Stimulated activated CD8-positive, alpha-beta memory T cell treated with anti-CD3 and anti-CD28 coated beads, Interleukin-12 subunit alpha, Interleukin-12 subunit beta, amount 100 ng/mL, for 1 hour (primary cell): ENCODE data around the gene KRTAP10-12.

Experiments used
- DNase-seq: peaks from one replicate; pipeline ENCODE4 v3.0.0-alpha.2; 2020; ENCODE audit warnings: low read depth

Gene KRTAP10-12

DNA sequence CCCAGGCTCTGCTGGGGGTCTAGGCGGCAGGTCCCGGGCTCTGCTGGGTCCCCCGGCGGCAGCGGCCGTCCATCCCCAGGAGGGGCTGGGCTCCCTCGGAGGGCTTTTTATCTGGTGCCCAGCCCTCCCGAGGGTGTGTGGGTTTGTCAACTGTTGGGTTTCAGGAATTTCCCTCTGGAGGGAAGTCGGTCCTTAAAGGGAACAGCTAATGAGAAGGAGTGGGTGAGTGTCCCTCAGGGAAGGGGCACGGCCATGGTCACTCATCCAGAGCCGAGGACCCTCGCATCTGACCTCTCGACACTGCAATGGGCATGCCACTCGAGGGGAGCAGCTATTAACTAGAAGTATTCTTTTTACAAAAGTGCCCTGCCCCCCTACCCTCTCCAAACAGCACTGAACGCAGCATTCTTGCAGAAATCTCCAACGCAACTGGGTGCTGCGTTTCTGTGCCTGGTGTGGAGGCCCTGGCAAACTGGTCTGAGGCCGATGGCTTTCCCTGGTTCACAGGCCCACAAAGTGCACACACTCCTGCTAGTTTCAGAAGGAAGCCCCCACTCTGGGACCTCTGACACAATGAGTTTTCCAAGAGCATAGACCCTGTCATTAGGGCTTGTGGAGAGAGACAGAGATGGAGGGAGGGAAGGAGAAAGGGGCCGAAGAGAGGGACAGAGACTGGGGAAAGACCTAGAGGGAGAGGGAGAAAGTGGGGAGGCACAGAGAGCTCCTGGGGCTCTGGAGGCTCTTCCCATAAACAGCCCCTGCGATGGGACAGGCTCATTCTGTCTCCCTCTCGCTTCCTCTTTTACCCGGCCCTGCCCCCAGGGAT lies 15.4 kb downstream of the KRTAP10-12 start:
- no peak for DNase-seq

DNA sequence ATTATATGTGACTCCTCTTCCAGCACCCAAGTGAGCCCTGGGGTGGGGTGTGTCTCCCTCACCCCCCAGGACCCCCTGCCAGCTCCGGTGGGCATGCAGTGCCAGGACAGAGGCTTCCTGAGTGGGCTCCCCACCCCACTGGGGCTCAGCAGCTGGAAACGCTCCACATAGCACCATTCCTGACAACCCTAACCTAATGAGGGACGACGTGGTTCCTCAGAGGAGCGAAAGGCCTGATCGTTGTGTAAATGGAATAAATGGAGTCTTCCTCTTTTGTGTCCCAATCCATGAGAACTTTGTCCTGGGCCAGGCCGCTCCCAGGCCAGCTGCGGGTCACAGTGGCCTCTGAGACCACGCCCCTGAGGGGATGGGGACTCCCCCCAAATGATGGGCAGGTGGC lies 16.2 kb downstream of the KRTAP10-12 start:
- DNase-seq = no peak

DNA sequence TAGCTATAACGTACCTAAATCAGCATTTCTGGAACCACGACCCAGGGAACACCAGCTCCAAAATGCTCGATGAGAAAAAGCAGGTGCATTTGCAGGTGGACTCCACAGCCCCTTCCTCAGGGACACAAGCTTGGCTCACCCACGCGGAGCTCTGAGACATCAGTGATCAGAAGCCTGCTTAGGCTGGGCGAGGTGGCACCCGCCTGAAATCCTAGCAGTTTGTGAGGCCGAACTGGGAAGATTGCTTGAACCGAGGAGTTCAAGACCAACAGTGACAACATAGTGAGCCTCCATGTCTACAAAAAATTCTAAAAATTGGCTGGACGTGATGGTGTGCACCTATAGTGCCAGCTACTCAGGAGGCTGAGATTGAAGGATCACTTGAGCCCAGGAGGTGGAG lies 16.9 kb downstream of the KRTAP10-12 start:
- DNase-seq = no peak

DNA sequence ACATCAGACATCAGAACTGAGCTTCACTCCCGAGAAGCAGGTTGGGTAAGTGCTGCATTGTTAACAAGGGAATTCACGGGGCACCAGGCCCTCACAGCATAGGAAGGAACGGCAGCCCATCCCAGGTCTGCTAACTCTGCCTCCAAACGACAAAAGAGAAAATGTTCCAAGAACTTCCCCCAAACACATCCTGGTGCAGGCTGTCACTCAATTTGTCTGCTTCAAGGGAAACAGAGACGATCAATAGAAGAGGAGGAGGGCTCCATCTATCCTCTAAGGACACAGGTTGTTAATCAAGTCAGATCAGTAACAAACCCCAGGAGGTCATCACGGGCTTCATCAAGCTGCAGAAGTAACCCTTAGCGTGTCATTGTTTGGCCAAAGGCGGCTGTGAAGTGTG lies 17.9 kb downstream of the KRTAP10-12 start:
- no peak for DNase-seq

DNA sequence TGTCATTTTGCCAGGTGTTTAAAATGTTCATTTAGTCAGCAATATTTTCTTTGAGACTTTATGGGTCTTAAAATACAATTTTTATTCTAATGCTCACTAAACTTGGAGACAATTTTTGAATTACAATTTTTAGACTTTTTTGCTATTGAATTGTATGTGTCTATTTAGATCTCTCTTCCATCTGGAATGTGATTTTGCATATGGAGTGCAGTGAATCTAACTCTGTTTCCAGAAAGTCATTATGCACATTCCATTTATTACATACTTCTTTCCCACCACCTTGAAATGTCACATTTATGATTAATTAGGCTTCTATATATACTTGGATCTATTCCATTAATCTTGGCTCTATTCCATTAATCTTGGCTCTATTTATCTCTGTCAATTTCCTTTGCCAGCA lies 20.0 kb downstream of the KRTAP10-12 start:
- DNase-seq = no peak

DNA sequence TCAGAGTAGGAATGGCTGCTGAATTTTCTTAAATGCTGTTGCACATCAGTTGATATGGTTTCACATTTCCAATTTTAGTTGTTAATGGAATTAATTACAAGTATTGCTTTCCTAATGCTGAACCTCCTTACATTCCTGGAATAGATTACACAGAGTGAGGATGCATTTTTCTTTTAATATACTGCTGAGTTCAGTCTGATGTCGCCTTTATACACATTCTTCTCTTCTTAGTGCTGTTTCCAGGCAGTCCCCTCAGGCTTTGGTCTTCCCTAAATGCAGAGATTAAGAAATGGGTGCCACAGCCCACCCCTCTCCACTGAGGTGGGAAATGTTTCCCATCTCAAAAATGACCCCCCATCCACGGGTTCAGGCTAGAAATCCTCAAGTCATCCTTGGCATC lies 21.1 kb downstream of the KRTAP10-12 start:
- DNase-seq = no peak

DNA sequence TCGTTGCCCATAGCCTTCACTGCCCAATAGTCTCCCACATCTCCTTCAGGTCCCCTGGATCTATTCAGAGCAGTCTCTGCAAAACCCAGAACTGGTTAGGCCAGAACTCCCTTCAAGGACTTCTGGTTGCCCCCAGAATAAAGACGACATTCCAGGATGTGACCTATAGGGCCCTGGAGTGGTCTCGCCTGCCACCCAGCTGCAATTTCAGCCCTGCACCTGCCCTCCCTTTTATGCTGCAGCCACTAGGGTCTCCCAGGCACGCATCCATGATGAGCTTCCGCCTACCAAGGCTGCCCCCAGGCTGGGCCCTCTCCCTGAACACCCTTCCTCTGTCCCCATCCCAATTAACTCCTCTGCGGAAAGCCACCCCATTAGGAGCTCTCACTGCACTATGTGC lies 21.6 kb downstream of the KRTAP10-12 start:
- no peak for DNase-seq

DNA sequence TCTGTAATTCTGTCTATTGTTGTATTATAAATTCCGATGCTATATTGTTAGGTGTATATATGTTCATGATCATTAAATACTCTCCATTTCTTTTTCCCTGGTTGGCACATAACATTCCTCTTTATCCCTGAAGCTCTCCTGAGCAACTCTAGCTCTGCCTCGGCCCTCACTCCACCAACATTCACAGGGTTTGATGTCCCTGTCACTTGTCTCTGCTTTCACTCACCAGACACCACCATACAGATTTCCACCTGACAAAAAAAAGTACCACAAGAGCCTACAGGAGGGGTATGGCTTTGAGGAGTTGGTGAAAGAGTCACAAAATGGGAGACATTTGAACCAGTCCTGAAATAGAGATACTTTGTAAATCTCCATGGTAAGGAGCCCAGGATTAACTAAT lies 23.2 kb downstream of the KRTAP10-12 start:
- DNase-seq = no peak

DNA sequence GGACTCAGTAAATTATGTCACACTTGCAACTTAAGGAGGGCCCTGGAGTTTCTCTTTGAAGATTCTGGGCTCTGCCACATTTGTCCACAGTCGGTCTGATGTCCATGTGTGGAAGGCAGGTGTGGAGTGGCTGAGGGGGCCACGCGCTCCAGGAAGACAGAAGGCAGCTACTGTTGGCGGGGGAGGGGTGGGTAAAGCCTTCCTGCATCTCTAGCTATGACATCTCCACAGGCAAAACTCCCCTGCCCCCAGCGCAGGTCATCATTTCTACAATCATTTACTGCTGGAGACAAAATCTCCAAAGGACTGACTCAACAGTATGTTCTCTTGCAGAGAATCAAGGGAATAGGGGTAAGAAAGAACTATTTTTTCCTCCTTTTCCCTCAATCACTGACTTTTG lies 25.8 kb downstream of the KRTAP10-12 start:
- DNase-seq = no peak

DNA sequence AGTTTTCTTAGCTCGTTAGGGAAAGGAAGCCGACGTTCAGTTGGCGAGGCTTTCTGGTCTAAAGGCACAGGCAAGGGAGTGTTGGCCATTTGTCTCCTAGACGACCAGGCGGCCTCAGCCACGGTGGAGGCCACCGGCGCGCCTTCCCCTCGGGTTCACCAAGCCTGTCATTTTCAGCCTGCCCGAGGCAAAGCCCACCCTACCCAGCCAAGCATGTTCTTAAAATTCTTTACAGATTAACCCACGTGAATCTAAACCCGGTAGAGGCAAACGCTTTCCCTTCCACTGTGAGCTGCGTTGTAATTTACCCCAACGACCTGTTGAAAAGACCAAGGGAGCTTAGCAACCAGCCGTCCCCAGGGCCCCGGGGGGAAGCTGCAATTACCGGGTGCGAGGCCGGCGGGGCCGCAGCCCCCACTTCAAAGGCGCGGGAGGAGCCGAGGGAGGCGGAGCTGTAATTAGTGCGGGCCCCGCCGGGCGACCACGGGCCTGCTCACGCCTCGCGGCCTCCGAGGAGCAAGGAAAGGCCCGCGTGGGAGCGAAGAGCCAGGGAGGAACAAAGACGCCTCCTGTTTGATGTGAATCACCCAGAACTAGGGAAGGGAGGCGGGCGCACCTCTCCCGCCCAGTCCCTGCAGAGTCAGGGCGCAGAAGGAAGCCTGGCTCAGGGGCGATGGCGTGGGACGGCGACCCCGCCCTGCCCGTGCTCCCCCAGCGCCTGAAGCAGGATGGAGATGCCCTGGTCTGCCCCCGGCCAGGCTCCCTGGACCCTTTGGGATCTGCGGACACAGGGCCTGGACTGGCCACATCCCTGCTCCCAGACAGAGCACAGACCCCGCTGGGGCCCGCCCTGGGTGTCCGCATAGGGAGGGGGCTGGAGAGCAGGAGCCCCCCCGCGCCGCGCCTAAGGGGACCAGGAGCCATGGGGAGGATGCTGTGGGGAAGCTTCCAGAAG lies 26.5 kb downstream of the KRTAP10-12 start:
- DNase-seq = no peak

DNA sequence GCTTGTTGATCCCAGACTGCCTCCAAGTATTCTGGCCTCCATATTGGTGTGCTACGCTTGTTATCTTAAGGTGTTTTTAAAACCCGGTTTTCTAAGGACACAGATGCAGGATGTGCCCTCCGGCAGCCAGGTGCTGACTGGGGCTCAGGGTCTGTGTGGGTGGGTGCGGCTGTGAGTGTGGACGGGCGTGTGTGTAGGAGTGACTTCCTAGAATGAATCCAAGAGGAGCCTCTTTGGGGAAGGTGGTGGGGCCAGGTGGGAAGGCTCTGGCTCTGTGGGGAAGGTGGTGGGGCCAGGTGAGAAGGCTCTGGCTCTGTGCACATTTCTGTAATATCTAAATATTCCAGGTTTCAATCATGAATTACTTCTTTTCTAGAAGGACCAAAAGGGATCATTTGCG lies 27.2 kb downstream of the KRTAP10-12 start:
- DNase-seq = no peak

DNA sequence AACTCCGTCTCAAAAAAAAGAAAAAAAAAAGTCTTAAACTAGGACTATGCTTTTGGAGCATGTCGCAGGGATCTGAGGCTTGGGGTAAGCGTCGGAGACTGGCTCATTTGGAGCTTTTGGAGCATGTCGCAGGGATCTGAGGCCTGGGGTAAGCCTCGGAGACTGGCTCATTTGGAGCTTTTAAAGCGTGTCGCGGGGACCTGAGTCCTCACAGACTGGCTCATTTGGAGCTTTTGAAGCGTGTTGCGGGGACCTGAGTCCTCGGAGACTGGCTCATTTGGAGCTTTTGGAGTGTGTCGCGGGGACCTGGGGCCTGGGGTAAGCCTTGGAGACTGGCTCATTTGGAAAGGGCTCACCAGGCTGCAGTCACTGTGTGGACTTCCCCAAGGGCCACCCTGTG lies 28.0 kb downstream of the KRTAP10-12 start:
- DNase-seq = no peak

DNA sequence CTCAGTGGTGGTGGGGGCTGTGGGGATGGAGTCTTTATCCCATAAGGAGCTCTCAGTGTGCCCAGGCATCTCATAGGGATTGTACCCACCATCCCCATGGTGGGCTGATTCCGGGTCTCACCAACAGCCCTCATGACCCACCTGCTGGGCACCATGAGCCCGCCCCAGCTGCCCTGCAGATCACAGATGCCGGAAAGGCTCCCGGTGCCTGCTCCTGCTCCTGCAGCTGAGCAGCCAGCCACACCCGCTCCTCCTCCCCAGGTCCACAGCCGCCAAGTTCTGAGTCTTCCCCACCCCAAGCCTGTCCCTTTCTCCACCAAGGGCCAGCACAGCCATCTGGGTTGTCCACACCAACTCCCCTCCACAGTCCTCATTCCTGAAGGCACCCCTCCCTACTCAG lies 29.9 kb downstream of the KRTAP10-12 start:
- DNase-seq = no peak

DNA sequence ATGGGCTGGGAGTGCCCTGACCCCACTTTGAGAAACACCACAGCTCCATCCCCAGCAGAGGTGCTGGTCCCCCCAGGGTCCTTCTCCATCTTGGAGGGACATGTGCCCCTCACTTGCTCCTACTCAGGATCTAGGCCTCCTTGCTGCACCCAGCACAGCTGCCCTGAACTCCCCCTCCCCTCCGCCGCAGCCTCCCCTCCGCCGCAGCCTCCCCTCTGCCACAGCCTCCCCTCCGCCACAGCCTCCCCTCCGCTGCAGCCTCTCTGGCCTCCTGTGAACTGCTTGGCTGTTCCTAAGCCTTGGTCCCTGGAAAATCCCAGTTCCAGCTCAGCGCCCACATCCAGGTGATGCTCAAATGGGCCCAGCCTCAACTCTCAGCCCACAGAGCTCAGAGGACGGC lies 30.3 kb downstream of the KRTAP10-12 start:
- no peak for DNase-seq

DNA sequence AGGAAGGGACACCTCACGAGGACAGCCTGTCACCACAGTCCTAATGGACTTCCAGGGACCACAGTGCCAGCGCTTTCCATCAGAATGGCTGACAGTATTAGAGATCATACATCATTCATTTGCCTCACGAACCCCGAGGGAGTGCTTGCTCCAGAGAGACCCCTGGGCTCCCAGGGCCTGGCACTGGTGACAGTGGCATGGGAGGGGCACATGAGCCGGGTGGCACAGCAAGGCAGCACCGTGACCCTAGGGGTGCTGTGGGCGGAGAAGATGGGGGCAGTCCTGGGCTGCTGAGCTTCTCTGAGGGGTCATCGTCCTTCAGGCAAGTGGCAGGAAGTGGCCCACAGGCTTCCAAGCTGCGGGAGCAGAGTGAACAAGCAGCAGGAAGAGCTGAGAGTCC lies 30.8 kb downstream of the KRTAP10-12 start:
- DNase-seq = no peak

DNA sequence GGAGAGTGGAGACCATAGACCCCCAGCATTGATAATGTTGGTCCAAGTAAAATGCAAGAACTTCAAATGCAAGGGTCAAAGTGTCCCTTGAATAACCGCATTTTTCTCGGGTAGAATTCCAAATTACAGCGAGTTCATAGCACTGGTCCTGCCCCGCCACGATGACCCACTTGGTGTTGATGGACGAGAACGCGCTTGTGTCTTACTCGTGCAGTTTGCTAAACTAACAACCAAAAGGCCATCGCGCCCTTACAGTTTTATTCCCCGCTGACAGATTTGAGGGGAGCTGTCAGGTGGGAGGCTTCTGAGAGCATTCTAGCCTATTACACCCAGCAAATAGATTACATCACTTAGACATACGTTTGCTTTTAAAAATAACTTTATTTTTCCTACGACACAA lies 31.7 kb downstream of the KRTAP10-12 start:
- no peak for DNase-seq

DNA sequence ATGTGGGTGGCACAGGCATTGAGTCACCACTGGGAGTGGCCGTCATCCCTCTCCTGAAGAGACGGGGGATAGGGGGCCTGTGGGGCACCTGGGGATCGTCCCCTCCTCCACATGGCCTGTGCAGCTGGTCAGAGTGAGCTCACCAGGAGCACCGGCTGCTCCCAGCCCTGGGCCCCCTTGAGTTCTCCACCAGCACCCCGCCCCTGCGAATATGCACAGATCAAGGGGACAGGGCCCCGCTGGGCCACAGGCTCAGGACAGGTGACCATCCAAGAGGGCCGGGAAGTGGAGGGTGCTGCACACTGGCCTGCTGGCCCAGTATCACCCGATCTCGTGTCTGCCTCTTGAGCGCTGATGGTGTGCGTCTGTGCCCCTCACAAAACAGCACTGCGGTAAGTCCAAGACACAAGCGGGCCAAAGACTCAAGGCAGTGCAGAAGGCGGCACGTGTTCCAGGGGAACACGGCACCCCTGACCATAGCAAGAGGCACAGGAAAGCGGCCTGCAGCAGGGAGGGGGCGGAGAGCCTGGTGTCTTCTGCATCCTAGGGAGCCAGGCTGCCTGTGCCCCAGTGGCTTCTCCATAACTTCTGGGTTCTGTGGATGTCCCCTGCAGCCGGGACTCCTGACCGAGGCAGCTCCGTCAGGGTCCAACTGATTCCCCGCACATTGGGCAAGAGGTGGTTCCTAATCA lies 32.5 kb downstream of the KRTAP10-12 start:
- no peak for DNase-seq

DNA sequence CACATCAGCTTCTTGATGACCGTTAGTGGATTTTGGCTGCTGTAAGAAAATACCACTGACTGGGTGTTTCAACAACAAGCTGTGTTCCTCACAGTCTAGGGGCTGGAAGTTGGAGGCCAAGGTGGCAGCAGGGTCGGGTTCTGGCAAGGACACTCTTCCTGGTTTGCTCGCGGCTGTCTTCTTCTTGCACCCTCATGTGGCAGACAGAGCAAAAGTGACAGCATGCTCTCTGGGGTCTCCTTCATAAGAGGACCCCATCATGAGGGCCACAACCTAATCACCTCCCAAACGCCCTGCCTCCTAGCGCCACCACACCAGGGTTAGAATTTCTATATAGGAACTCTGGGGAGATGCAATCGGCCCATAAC lies 33.0 kb downstream of the KRTAP10-12 start:
- no peak for DNase-seq

DNA sequence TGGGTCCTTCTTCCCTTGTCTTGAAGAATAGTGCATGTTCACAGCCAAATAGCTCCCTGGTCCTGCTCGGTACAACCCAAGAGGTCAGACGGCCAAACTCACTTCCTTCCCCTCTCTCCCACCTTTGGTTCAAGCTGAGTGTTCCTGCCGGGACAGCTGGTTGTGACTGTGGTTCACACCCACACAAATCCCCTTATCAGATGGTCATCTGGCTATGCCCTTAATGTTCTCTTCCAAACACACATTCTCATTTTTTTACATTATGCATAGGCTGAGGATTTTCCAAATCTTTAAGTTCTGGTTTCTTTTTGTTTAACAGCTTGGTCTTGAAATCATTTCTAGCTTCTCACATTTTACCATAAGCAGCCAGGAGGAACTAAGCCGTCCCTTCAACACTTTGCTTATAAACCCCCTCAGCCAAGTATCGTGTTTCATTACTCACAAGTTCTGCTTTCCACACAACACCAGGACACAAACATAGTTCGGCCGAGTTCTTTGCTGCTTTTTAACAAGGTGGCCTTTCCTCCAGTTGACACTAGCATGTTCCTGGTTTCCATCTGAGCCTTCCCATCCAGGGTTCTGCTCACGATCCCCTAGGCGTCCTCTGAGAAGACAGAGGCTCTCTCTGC lies 34.1 kb downstream of the KRTAP10-12 start:
- no peak for DNase-seq

DNA sequence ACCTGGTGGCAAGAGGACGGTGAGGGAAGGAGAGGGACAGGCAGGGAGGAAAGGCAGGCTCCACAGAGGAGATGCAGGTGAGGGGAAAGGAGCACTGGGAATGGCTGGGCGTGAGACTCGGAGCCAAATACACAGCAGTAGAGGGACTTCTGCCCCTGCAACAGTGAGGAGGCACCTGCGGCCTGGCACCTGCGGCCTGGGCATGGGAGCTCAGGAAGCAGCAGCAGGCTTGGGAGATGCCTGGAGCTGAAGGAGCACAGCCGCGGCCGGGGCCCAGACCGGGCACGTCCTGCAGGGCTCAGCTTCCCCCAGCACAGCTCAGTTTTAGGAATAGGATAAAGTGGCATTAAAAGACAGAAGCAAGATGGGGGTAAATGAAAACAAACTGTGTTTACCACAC lies 35.3 kb downstream of the KRTAP10-12 start:
- DNase-seq = no peak

DNA sequence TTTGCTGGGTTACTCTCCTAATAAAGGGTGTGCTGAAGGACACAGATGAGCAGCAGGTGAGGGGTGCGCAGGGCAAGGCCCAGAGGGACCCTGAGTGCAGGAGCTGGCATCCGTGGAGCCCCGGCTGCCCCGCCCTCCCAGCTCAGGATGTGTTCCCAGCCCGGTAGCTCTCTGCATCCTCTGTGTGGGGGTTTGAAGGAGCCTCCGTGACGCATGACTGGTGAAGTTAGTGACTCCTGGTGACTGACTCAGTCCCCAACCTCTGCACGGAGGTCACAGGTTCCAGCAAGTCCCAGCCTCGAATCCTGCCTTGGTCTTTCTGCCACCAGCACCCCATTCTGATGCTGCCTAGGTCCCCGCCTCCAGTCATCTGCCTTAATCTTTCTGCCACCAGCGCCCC lies 36.0 kb downstream of the KRTAP10-12 start:
- no peak for DNase-seq

DNA sequence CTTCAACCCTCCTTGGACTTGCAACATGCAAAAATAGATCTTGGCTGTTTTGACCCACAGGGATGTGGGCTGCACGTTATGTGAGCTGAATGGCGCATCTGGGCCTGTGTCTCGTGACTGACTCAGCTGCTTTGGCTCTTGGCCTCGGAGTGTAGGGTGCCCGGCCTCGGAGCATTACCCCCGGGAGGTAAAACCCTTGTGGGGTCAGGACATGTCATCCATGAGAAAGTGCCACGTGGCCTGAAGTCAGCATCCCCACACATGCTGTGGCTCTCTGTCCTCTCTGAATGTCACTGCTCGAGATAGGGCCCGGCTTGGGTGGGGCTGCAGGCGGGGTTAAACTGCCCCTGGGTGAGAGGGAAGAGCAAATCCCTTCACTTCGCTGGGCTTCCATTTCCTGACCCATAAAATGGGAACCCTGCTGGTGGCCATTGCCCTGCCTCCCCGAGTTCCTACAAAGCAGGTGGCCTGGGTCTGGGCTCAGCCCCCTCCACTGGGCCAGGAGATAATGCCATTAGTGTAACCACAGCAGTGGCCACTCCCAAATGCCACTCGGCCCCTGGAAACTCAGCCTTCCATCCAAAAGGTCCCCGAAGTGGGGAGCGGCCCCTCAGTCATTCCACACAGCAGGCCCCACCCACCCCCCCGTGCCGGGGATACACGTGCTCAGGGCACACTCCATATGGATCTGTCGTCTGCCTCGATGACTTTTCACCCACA lies 37.2 kb downstream of the KRTAP10-12 start:
- DNase-seq = no peak
